H1 (cell line): ENCODE measurements around the gene TAF1L. TPM values are rescaled to one million over a fixed set of nuclear protein-coding genes. Genes with fewer than 3 reads are reported as not detected.

Experiments used
- CTCF ChIA-PET: fragments of 300-600 bp; sonication (Branson Sonifier 250); formaldehyde crosslinking; loops from one replicate; lab custom pipeline; 2021; ENCODE audit not compliant: partially characterized antibody; lab: Charles Lee
- POLR2A ChIA-PET: fragments of 300-600 bp; sonication (Branson Sonifier 250); formaldehyde crosslinking; loops from one replicate; lab custom pipeline; 2021; ENCODE audit warnings: inconsistent platforms; ENCODE audit not compliant: partially characterized antibody; lab: Charles Lee
- DNase-seq, 2 experiments: peaks; one replicate each; pipeline versions ENCODE4 v3.0.0 to v3.0.0-alpha.2; 2010 to 2022; ENCODE audit warnings: low spot score in 2 of 2, low read depth in 1 of 2, mixed read lengths in 1 of 2
- FAIRE-seq: peaks from 2 replicates; lab custom pipeline; 2011; peaks lifted over from hg19 to GRCh38; lab: Jason Lieb, UNC
- H2AFZ ChIP-seq: 2 replicates; pipeline ENCODE4 v1.8.1; 2012; ENCODE audit warnings: low read length, inconsistent platforms
- H2AK5ac ChIP-seq: 2 replicates; pipeline ENCODE4 v1.6.1; 2013; ENCODE audit warnings: low read depth, low read length
- H2BK120ac ChIP-seq: replicated peaks from 2 replicates; pipeline ENCODE3; 2013; ENCODE audit warnings: low read depth, low read length, inconsistent platforms
- H2BK12ac ChIP-seq: 2 replicates; pipeline ENCODE4 v1.6.1; 2013; ENCODE audit warnings: low read depth, low read length
- H2BK15ac ChIP-seq: 2 replicates; pipeline ENCODE4 v1.6.1; 2013; ENCODE audit warnings: low read length
- H2BK20ac ChIP-seq: 2 replicates; pipeline ENCODE4 v1.6.1; 2013; ENCODE audit warnings: low read length
- H2BK5ac ChIP-seq: 2 replicates; pipeline ENCODE4 v1.6.1; 2013; ENCODE audit warnings: low read depth, low read length
- H3K14ac ChIP-seq: 2 replicates; pipeline ENCODE4 v1.6.1; 2013; ENCODE audit warnings: inconsistent platforms; ENCODE audit not compliant: insufficient read length
- H3K18ac ChIP-seq: 2 replicates; pipeline ENCODE4 v1.6.1; 2013; ENCODE audit warnings: low read length; ENCODE audit errors: extremely low read depth
- H3K23ac ChIP-seq: 2 replicates; pipeline ENCODE4 v1.6.1; 2013; ENCODE audit warnings: inconsistent platforms; ENCODE audit not compliant: insufficient read length
- H3K23me2 ChIP-seq: 2 replicates; pipeline ENCODE4 v1.6.1; 2013; ENCODE audit warnings: low read depth, low read length
- H3K27ac ChIP-seq: 2 replicates; pipeline ENCODE4 v1.6.1; 2011; ENCODE audit warnings: low read depth, low read length, inconsistent platforms
- H3K27me3 ChIP-seq, 4 experiments: replicated peaks in 1 of 4; 1 replicate in 1 of 4; 2 replicates in 3 of 4; pipeline versions ENCODE4 v1.6.1 to v1.8.1; 2011 to 2013; ENCODE audit warnings: low read length in 3 of 4, mild to moderate bottlenecking in 3 of 4, inconsistent platforms in 2 of 4, mixed read lengths in 2 of 4, moderate library complexity in 1 of 4; ENCODE audit not compliant: control insufficient read depth in 3 of 4, insufficient read depth in 3 of 4; ENCODE audit errors: extremely low read depth in 1 of 4
- H3K36me3 ChIP-seq, 4 experiments: 2 replicates each; pipeline versions ENCODE4 v1.6.1 to v1.8.1; 2011 to 2013; ENCODE audit warnings: mild to moderate bottlenecking in 4 of 4, low read length in 3 of 4, moderate library complexity in 2 of 4, control low read depth in 1 of 4, inconsistent platforms in 1 of 4; ENCODE audit not compliant: insufficient read depth in 4 of 4, control insufficient read depth in 2 of 4
- H3K4ac ChIP-seq: replicated peaks from 2 replicates; pipeline ENCODE3; 2013; ENCODE audit warnings: low read length, low read depth, mixed read lengths, inconsistent platforms; ENCODE audit not compliant: insufficient read length
- H3K4me1 ChIP-seq, 4 experiments: replicated peaks in 1 of 4; 1 replicate in 1 of 4; 2 replicates in 3 of 4; pipeline versions ENCODE4 v1.6.1 to v1.8.1; 2011 to 2013; ENCODE audit warnings: low read length in 3 of 4, inconsistent platforms in 2 of 4, mixed read lengths in 1 of 4; ENCODE audit not compliant: insufficient read depth in 4 of 4, control insufficient read depth in 3 of 4
- H3K4me2 ChIP-seq, 2 experiments: 2 replicates each; pipeline versions ENCODE4 v1.6.1 to v1.8.1; 2011 to 2013; ENCODE audit warnings: low read depth in 2 of 2, low read length in 2 of 2, control low read depth in 1 of 2, inconsistent platforms in 1 of 2, mild to moderate bottlenecking in 1 of 2; ENCODE audit not compliant: insufficient read depth in 1 of 2
- H3K4me3 ChIP-seq, 4 experiments: fragments of 200-600, 300-600 bp in 1 of 4; sonication (generic), shearing (Covaris generic), sonication (Bioruptor Twin) in 1 of 4; 2 replicates each; pipeline versions ENCODE4 v1.5.1 to v1.8.1; 2011 to 2016; ENCODE audit warnings: low read length in 4 of 4, low read depth in 3 of 4, control low read depth in 2 of 4, inconsistent platforms in 2 of 4, mild to moderate bottlenecking in 2 of 4, mixed read lengths in 1 of 4, moderate library complexity in 1 of 4; ENCODE audit not compliant: insufficient read depth in 2 of 4; ENCODE audit errors: extremely low read depth in 1 of 4
- H3K56ac ChIP-seq: replicated peaks from 2 replicates; pipeline ENCODE3; 2013; ENCODE audit warnings: low read depth, mild to moderate bottlenecking, mixed read lengths, low read length, inconsistent platforms; ENCODE audit not compliant: insufficient read length
- H3K79me1 ChIP-seq: 2 replicates; pipeline ENCODE4 v1.6.1; 2013; ENCODE audit warnings: low read depth, low read length, control low read depth
- H3K79me2 ChIP-seq, 2 experiments: 2 replicates each; pipeline versions ENCODE4 v1.6.1 to v1.8.1; 2012 to 2013; ENCODE audit warnings: low read length in 2 of 2, mild to moderate bottlenecking in 2 of 2, inconsistent platforms in 1 of 2; ENCODE audit not compliant: insufficient read depth in 2 of 2, control insufficient read depth in 1 of 2
- H3K9ac ChIP-seq, 4 experiments: replicated peaks in 1 of 4; 1 replicate in 1 of 4; 2 replicates in 3 of 4; pipeline versions ENCODE4 v1.6.1 to v1.8.1; 2011 to 2013; ENCODE audit warnings: low read depth in 3 of 4, low read length in 3 of 4, control low read depth in 2 of 4, mild to moderate bottlenecking in 2 of 4, moderate library complexity in 2 of 4, inconsistent platforms in 1 of 4; ENCODE audit errors: extremely low read depth in 1 of 4
- H3K9me3 ChIP-seq, 2 experiments: 2 replicates each; pipeline versions ENCODE4 v1.6.1 to v1.8.1; 2012 to 2013; ENCODE audit warnings: mild to moderate bottlenecking in 2 of 2, moderate library complexity in 2 of 2, control low read depth in 1 of 2, inconsistent platforms in 1 of 2, low read depth in 1 of 2, low read length in 1 of 2, mixed read lengths in 1 of 2; ENCODE audit not compliant: insufficient read depth in 2 of 2
- H4K20me1 ChIP-seq, 2 experiments: replicated peaks in 1 of 2; 2 replicates each; pipeline versions ENCODE3 to v1.8.1; 2011 to 2013; ENCODE audit warnings: inconsistent platforms in 2 of 2, low read length in 2 of 2, mild to moderate bottlenecking in 1 of 2; ENCODE audit not compliant: insufficient read depth in 2 of 2, control insufficient read depth in 1 of 2
- H4K5ac ChIP-seq: 2 replicates; pipeline ENCODE4 v1.6.1; 2013; ENCODE audit warnings: low read length, low read depth, mixed read lengths, inconsistent platforms; ENCODE audit not compliant: insufficient read length
- H4K8ac ChIP-seq: 2 replicates; pipeline ENCODE4 v1.8.0; 2013; ENCODE audit warnings: mild to moderate bottlenecking, moderate library complexity, low read length, inconsistent platforms; ENCODE audit not compliant: insufficient read depth; ENCODE audit errors: extremely low read depth
- H4K91ac ChIP-seq: replicated peaks from 2 replicates; pipeline ENCODE3; 2013; ENCODE audit warnings: low read length, mixed read lengths, inconsistent platforms; ENCODE audit not compliant: insufficient read length
- EGR1 ChIP-seq: IDR thresholded peaks from 2 replicates; pipeline ENCODE4 v1.6.1; 2011; ENCODE audit warnings: low read depth, low read length, borderline replicate concordance
- KDM5A ChIP-seq: fragments of 200-600 bp; IDR thresholded peaks from 2 replicates; pipeline ENCODE4 v1.7.1; 2012; ENCODE audit warnings: mild to moderate bottlenecking, low read length, inconsistent platforms, mixed read lengths
- MAFK ChIP-seq: IDR thresholded peaks from 2 replicates; pipeline ENCODE4 v1.6.1; 2012; ENCODE audit warnings: low read depth, mild to moderate bottlenecking, improper control_type of control experiment, low read length
- RAD21 ChIP-seq, 2 experiments: IDR thresholded peaks in 1 of 2; conservative IDR thresholded peaks in 1 of 2; 2 replicates each; pipeline ENCODE4 v1.6.1; 2011; ENCODE audit warnings: low read depth in 2 of 2, low read length in 2 of 2, improper control_type of control experiment in 1 of 2, inconsistent platforms in 1 of 2, mild to moderate bottlenecking in 1 of 2, moderate library complexity in 1 of 2
- RXRA ChIP-seq: IDR thresholded peaks from 2 replicates; pipeline ENCODE4 v1.6.1; 2011; ENCODE audit warnings: low read depth, mild to moderate bottlenecking, low read length, moderate library complexity; ENCODE audit not compliant: insufficient read depth
- SP2 ChIP-seq: IDR thresholded peaks from 2 replicates; pipeline ENCODE4 v1.6.1; 2012; ENCODE audit warnings: mild to moderate bottlenecking, low read length, inconsistent platforms
- TEAD4 ChIP-seq: IDR thresholded peaks from 2 replicates; pipeline ENCODE4 v1.6.1; 2012; ENCODE audit warnings: low read depth, low read length, inconsistent platforms, mixed read lengths
- WGBS, 2 experiments: shearing (Covaris generic) in 1 of 2; methylation state at CpG; one replicate each; pipeline versions ENCODE4 v1.1.6 to v1.1.7; 2013 to 2015; ENCODE audit warnings: low lambda C conversion rate in 2 of 2, mixed read lengths in 2 of 2, inconsistent platforms in 1 of 2, low coverage in 1 of 2, missing lambda C conversion rate in 1 of 2; ENCODE audit not compliant: insufficient replicate concordance in 2 of 2, insufficient coverage in 1 of 2, insufficient read length in 1 of 2; ENCODE audit errors: extremely low coverage in 1 of 2, missing lambda C conversion rate in 1 of 2; 5-methylcytosine and 5-hydroxymethylcytosine counted together
- polyA plus RNA-seq, 7 experiments: library from polyadenylated mRNA; depleted of rRNA in 3 of 7; stranded (reverse) in 5 of 7; unstranded in 2 of 7; fragments of >200 nt in 5 of 7; fragments of 200-250 nt in 2 of 7; gene quantifications; 1 replicate in 5 of 7; 2 replicates in 1 of 7; 4 replicates in 1 of 7; pipeline versions ENCODE4 v1.2.1 to v1.2.3, GENCODE V29; 2011 to 2013; ENCODE audit warnings: missing spikeins in 2 of 7, mixed read lengths in 2 of 7
- total RNA-seq: library from RNA; stranded (reverse); fragmentation: NEBNext Ultra II Directional; extraction: Animal tissue kit (Norgen Biotek cat#: 25700); gene quantifications from 2 replicates; pipeline ENCODE4 v1.2.1, GENCODE V29; 2021
- TF ChIP-seq, protein P1 (sequence below): IDR thresholded peaks from 2 replicates; pipeline ENCODE4 v1.6.1; 2011; ENCODE audit warnings: low read depth, mild to moderate bottlenecking, low read length; ENCODE audit not compliant: insufficient read depth
- TF ChIP-seq, protein P2 (sequence below), 3 experiments: IDR thresholded peaks; 1 replicate in 2 of 3; 2 replicates in 1 of 3; pipeline versions ENCODE4 v1.5.1 to v1.6.1; 2011; ENCODE audit warnings: low read length in 3 of 3, mild to moderate bottlenecking in 3 of 3, inconsistent platforms in 2 of 3, low read depth in 1 of 3, moderate library complexity in 1 of 3; ENCODE audit not compliant: insufficient read depth in 1 of 3; ENCODE audit errors: control extremely low read depth in 1 of 3

The TAF1L gene
- total and polyA plus RNA-seq, 2 of the 8 experiments (the other 6 are each of a cell fraction or from before 2014, with no cell fraction given), result not detected

DNA sequence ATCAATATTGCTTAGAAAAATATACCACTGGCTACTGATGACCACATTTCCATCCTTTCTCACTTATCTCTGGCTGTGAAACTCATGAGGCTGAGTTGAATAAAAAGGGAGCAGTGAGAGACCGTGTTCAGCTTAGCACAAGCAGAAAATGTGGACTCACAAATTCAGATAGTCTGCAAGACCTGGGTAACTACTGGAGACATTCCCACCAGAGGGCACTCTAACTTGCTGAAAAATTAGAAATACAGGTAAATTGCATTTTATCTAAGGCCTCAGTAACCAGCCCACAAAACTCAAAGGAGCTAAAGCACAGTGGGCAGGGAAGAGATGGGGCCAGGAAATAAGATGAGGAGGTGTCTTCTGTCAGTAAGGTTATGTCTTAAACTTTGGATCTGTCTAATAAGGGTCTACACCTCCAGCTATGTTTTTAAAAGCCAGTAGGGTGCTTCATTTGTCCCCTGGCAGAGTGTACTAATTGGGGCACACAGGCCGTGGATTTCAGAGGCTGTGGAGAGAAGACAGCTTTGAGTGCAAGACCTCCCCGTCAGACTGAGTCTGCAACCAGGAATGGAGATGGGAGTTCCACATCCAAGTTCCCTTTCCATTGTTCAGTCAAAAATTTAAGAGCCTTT is 53.8 kb downstream of the TAF1L start:
- Histone ChIP-seq H2AFZ (peak overlapping the region; percentile 85; the same call in 1 of the 2 replicates), H3K27me3 (no peaks in the 10 kb centered on the region), H4K8ac (no peak overlapping the region), H3K79me2 (no peaks in the 10 kb centered on the region), H3K9ac (no peak overlapping the region), H2BK12ac (no peak overlapping the region), H3K14ac (no peak overlapping the region), H2BK20ac (no peak overlapping the region), H3K18ac (no peak overlapping the region), H3K79me1 (no peaks in the 10 kb centered on the region), H3K9me3 (no peaks in the 10 kb centered on the region), H3K56ac (no peak overlapping the region), H3K4ac (no peak overlapping the region), H2BK120ac (no peak overlapping the region), H3K23ac (no peak overlapping the region), H3K27ac (no peak overlapping the region), H4K91ac (no peak overlapping the region), H3K4me1 (no peaks in the 10 kb centered on the region), H3K4me3 (no peak overlapping the region), H2AK5ac (no peak overlapping the region), H4K5ac (no peak overlapping the region), H2BK5ac (no peak overlapping the region), H3K36me3 (no peaks in the 10 kb centered on the region), H3K23me2 (no peaks in the 10 kb centered on the region), H4K20me1 (no peaks in the 10 kb centered on the region)
- DNase-seq, result peak in 1 of 2 experiments; percentile 49
- WGBS, 2 experiments, result 73% methylated on average over 3 of the region's 3 CpGs; no CpG with 5 or more reads in 1 of the 2 experiments
- peak; percentile 73 for FAIRE-seq
- ChIA-PET CTCF (interaction anchor here (0.6 to 12.2 kb wide), 41 partner anchors 8 to 851 kb away, joined by 3 to 248 read pairs (median 4); partner anchors contain the start of genes ACO1, NDUFB6, SMIM27 and TOPORS), POLR2A (interaction anchor here (0.8 to 1.3 kb wide), 3 partner anchors 31 to 389 kb away, joined by 3 to 4 read pairs (median 3); no protein-coding TSS in a partner anchor)
- TF ChIP-seq KDM5A (no peak), TEAD4 (peak; percentile 31; the same call in 1 of the 2 replicates), RAD21 (IDR thresholded peaks at IDR 0.05 in 1 of 2, conservative IDR thresholded peaks at IDR 0.05 in 1 of 2; ENCODE audit: low read depth in 2 of 2, low read length in 2 of 2) (peak; percentile 67 to 73), EGR1 (no peak), MAFK (no peak), SP2 (no peak), RXRA (no peak)
- TF ChIP-seq, protein P1, sequence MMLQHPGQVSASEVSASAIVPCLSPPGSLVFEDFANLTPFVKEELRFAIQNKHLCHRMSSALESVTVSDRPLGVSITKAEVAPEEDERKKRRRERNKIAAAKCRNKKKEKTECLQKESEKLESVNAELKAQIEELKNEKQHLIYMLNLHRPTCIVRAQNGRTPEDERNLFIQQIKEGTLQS, result no peak
- TF ChIP-seq, protein P2, sequence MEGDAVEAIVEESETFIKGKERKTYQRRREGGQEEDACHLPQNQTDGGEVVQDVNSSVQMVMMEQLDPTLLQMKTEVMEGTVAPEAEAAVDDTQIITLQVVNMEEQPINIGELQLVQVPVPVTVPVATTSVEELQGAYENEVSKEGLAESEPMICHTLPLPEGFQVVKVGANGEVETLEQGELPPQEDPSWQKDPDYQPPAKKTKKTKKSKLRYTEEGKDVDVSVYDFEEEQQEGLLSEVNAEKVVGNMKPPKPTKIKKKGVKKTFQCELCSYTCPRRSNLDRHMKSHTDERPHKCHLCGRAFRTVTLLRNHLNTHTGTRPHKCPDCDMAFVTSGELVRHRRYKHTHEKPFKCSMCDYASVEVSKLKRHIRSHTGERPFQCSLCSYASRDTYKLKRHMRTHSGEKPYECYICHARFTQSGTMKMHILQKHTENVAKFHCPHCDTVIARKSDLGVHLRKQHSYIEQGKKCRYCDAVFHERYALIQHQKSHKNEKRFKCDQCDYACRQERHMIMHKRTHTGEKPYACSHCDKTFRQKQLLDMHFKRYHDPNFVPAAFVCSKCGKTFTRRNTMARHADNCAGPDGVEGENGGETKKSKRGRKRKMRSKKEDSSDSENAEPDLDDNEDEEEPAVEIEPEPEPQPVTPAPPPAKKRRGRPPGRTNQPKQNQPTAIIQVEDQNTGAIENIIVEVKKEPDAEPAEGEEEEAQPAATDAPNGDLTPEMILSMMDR (IDR thresholded peaks at IDR 0.05; ENCODE audit: control extremely low read depth in 1 of 3, insufficient read depth in 1 of 3, low read depth in 1 of 3, low read length in 3 of 3), result peak in 2 of 3 experiments; percentile 58 to 74; a peak in 3 of 4 replicates
- TF ChIP-seq, all 59 proteins: peak for 3
- Histone ChIP-seq H3K4me2 (no peak overlapping the region), H2BK15ac (no peak overlapping the region)
